ENCODE results near the gene FANCC.

Gene FANCC

DNA sequence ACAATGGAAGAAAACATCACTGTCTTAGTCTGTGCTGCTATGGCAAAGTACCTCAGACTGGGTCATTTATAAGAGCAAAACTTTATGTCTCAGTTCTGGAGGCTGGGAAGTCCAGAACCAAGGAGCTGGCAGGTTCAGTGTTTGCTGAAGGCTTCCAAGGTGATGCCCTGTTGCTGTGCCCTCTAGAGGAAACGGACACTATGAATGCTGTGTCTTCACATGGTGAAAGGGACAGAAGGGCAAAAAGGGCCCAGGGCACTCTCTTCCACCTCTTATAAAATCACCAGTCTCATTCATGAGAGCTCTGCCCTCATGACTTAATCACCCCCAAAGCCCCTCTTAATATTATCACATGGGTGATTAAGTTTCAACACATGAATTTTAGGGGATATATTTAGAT lies 143.5 kb downstream of the FANCC start:
- H3K27ac ChIP-seq, result no peak overlapping the region
- TF ChIP-seq, protein P1, sequence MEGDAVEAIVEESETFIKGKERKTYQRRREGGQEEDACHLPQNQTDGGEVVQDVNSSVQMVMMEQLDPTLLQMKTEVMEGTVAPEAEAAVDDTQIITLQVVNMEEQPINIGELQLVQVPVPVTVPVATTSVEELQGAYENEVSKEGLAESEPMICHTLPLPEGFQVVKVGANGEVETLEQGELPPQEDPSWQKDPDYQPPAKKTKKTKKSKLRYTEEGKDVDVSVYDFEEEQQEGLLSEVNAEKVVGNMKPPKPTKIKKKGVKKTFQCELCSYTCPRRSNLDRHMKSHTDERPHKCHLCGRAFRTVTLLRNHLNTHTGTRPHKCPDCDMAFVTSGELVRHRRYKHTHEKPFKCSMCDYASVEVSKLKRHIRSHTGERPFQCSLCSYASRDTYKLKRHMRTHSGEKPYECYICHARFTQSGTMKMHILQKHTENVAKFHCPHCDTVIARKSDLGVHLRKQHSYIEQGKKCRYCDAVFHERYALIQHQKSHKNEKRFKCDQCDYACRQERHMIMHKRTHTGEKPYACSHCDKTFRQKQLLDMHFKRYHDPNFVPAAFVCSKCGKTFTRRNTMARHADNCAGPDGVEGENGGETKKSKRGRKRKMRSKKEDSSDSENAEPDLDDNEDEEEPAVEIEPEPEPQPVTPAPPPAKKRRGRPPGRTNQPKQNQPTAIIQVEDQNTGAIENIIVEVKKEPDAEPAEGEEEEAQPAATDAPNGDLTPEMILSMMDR (conservative IDR thresholded peaks at IDR 0.05), result peak; percentile 33; the same call in 1 of the 2 replicates

DNA sequence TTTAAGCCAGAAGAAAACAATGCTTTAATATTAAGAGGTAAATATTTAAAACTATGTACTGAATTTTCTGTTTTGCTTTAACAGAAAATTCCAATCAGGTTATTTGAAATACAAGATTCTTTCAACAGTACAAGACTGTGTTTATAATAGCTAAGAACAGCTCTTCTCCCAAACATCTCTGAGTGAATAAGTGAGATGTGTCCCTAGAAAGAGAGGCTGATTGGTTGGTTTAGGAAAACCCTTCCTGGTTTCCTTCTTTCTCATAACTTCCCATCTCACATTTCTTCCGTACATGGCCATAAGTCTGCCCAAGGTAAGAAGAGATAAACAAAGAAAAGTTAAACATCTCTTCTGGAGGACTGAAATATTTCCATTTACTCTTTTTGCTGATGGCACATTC lies 145.9 kb downstream of the FANCC start:
- no peak overlapping the region for H3K27ac ChIP-seq
- TF ChIP-seq, protein P1 (conservative IDR thresholded peaks at IDR 0.05), result no peak

DNA sequence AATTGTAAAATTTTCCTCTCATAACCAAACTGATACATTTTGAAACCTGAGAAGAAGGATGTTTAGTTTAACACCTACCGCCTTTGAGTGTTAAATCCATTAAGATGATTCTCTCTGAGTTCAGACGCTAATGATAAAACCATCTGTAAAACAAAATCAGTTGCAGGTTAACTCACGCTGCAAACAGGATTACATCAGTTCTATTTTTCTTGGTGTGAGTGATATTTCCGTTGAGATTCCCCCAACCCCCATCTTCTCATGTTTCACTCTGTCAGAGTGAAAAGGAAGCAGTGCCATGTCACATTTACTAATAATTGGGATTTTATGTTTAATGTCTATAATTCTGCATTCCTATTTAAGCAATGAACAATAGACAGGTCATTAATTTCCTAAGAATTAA lies 146.5 kb downstream of the FANCC start:
- H3K27ac ChIP-seq, result no peak overlapping the region
- TF ChIP-seq, protein P1 (conservative IDR thresholded peaks at IDR 0.05), result no peak

DNA sequence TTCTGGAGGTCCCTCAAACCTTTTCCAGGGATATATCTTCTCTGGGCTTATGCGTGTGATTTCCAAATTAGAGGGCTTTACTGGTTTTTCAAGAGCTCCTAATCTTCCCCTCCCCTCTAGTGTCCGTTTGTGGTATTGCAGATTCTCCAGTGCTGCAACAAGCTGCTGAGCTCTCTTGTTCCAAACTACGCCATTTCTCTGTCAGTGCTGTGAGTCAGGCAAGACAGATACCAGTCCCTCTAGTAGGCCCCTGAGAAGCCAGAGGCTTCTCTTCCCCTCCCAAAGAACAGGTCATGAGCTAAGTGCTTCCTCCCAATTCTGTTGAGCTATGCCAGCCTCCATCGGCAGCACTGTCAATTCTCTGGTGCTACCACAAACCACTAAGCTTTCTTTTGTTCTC lies 149.5 kb downstream of the FANCC start:
- no peak overlapping the region for H3K27ac ChIP-seq

DNA sequence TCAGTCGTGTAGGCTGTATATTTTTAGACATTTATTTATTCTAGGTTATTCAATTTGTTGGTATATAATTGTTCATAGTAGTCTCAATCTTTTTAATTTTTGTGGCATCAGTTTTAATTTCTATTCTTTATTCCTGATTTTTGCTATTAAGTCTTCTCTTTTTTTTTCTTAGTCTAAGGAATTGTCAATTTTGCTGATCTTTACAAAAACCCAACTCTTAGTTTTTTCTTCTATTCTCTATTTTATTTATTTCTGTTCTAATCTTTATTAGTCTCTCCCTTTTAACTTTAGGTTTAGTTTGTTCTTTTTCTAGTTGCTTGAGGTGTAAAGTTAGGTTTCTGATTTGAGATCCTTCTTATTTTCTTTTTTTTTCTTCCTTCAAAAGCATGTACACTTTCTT lies 152.5 kb downstream of the FANCC start:
- H3K27ac ChIP-seq, result no peak overlapping the region
- TF ChIP-seq, protein P1 (conservative IDR thresholded peaks at IDR 0.05), result no peak

More for the DNA sequence above, 149.5 kb downstream of the FANCC start:
- TF ChIP-seq, protein P1 (conservative IDR thresholded peaks at IDR 0.05), result peak; percentile 87

DNA sequence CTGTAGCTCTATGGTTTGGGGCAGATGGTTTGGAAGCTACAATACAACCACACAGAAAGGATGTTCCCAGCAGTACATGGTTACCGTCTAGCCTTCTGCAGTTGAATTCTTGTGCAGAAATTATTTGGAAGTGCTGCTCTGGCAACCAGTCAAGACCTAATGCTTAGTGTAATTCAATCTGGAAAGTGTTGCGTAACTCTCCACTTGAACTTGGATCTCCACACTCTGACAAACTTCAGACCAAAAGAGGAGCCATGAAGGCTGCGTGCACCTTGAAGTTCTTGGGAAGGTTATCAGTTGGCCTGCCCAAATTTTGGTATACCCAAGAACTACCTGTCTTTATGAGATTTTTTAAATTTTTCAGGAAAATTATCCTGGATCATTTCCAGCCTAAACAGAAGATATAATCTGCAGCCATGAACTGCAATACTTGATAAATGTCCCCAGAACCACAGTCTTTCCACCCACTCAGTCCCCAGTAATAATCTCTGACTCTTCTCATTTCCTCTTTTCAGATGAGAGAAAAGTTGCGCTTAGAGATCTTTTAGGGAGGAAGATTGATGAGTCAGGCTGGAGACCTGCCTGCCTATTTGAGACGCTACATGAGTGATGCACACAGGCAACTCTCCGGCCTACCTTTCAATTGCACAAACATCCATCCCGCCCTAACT lies 159.9 kb downstream of the FANCC start:
- no peak overlapping the region for H3K27ac ChIP-seq
- TF ChIP-seq, protein P1 (conservative IDR thresholded peaks at IDR 0.05), result no peak

DNA sequence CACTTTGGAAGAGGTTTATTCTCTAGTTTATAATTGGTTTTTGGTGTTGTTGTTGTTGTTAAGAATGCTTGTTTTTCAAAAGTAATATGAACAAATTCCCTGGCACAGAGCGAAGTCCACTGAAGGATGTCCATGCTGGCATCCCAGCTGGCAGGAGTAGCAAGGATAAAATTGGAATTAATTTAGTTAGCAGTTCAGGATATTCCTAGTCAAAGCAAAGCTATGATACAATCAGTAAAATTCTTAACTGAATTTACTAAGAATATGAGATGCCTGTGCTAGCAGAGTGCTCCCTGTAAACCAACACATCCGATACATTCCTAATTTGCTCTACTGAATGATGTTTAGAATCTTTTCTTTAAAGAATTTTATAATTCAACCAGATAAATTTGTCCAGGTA lies 161.4 kb downstream of the FANCC start:
- no peak overlapping the region for H3K27ac ChIP-seq
- TF ChIP-seq, protein P1 (conservative IDR thresholded peaks at IDR 0.05), result no peak
